Uterus (tissue), 4 donors: ENCODE results near the gene VASH2. TPM values are rescaled to one million over a fixed set of nuclear protein-coding genes. Genes with fewer than 3 reads are reported as not detected.

Source experiments
- DNase-seq, 2 donors: peaks; one replicate each; pipeline ENCODE4 v3.0.0-alpha.2; 2019 to 2020
- H3K27ac ChIP-seq, 2 donors: fragments of 200-600 bp; sonication (generic); 1 replicate in 1 of 2; 2 replicates in 1 of 2; pipeline ENCODE4 v1.5.1; 2016 to 2018
- H3K27me3 ChIP-seq, 2 donors: fragments of 200-600 bp; sonication (generic); one replicate each; pipeline ENCODE4 v1.5.1; 2018 to 2019; ENCODE audit warnings: control low read depth in 1 of 2
- H3K36me3 ChIP-seq, 2 donors: fragments of 200-600 bp; sonication (generic); one replicate each; pipeline ENCODE4 v1.5.1; 2019; ENCODE audit warnings: control low read depth in 1 of 2
- H3K4me1 ChIP-seq, 2 donors: fragments of 200-600 bp; sonication (generic); one replicate each; pipeline ENCODE4 v1.5.1; 2018 to 2019; ENCODE audit warnings: control low read depth in 1 of 2
- H3K4me3 ChIP-seq, 2 donors: fragments of 200-600 bp; sonication (generic); 1 replicate in 1 of 2; 2 replicates in 1 of 2; pipeline ENCODE4 v1.5.1; 2018 to 2019; ENCODE audit warnings: mild to moderate bottlenecking in 1 of 2
- H3K9me3 ChIP-seq, 2 donors: fragments of 200-600 bp; sonication (generic); one replicate each; pipeline ENCODE4 v1.5.1; 2019; ENCODE audit warnings: control low read depth in 1 of 2
- POLR2A ChIP-seq, 2 donors: fragments of 450-650 bp; IDR thresholded peaks; one replicate each; pipeline ENCODE4 v1.6.1; 2016; ENCODE audit warnings: antibody characterized with exemption in 2 of 2, mild to moderate bottlenecking in 1 of 2, moderate library complexity in 1 of 2
- intact Hi-C: fragments of 100-400 bp; cut with DNase I; formaldehyde crosslinking; loops from one replicate; pipeline ENCODE4 v1.15.1; 2023; ENCODE audit warnings: low total_unique reads
- total RNA-seq, 4 donors: library from RNA; depleted of rRNA in 3 of 4; stranded (reverse); fragments of >200 nt in 3 of 4; gene quantifications; one replicate each; pipeline versions ENCODE4 v1.1.0 to v1.2.4, GENCODE V29; 2014 to 2023
- TF ChIP-seq, protein P1 (sequence below), 4 experiments: fragments of 200-600 bp in 2 of 4; fragments of 450-650 bp in 2 of 4; sonication (generic) in 2 of 4; IDR thresholded peaks; one replicate each; pipeline ENCODE4 v1.5.1; 2016 to 2019; ENCODE audit warnings: antibody characterized with exemption in 4 of 4, mild to moderate bottlenecking in 2 of 4, moderate library complexity in 1 of 4
- donor health status: DM: yes; HTN: yes; CAD: no.

The VASH2 gene
- total RNA-seq, 4 donors from 2014 or later: under 0.01 to 17.2 (median 1.1) TPM

DNA sequence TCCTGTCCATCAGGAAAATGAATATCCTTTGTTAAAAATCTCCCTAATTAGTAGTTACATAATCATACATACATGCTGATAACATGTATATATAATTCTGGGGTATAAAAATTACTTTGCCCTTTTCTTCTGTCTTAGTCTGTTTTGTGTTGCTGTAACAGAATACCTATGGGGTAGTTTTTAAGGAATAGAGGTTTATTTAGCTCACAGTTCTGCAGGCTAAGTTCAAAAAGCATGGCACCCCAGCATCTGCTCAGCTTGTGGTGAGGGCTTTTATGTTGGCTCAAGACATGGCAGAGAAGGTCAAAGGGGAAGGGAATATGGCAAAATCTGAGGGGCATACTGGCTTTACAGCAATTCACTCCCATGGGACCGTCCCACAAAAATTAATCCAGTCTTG lies 84.4 kb downstream of the VASH2 start:
- no peak for DNase-seq
- Histone ChIP-seq H3K4me3 (no peak overlapping the region), H3K27ac (no peak overlapping the region), H3K4me1 (no peaks in the 10 kb centered on the region), H3K27me3 (peaks cover 0 to 8% of the 10 kb centered on the region in 2 donors), H3K9me3 (no peaks in the 10 kb centered on the region), H3K36me3 (no peaks in the 10 kb centered on the region)
- intact Hi-C loops: no loop called here
- TF ChIP-seq, protein P1, sequence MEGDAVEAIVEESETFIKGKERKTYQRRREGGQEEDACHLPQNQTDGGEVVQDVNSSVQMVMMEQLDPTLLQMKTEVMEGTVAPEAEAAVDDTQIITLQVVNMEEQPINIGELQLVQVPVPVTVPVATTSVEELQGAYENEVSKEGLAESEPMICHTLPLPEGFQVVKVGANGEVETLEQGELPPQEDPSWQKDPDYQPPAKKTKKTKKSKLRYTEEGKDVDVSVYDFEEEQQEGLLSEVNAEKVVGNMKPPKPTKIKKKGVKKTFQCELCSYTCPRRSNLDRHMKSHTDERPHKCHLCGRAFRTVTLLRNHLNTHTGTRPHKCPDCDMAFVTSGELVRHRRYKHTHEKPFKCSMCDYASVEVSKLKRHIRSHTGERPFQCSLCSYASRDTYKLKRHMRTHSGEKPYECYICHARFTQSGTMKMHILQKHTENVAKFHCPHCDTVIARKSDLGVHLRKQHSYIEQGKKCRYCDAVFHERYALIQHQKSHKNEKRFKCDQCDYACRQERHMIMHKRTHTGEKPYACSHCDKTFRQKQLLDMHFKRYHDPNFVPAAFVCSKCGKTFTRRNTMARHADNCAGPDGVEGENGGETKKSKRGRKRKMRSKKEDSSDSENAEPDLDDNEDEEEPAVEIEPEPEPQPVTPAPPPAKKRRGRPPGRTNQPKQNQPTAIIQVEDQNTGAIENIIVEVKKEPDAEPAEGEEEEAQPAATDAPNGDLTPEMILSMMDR (IDR thresholded peaks at IDR 0.05): no peak
- no peak for TF ChIP-seq POLR2A (IDR thresholded peaks at IDR 0.05)

DNA sequence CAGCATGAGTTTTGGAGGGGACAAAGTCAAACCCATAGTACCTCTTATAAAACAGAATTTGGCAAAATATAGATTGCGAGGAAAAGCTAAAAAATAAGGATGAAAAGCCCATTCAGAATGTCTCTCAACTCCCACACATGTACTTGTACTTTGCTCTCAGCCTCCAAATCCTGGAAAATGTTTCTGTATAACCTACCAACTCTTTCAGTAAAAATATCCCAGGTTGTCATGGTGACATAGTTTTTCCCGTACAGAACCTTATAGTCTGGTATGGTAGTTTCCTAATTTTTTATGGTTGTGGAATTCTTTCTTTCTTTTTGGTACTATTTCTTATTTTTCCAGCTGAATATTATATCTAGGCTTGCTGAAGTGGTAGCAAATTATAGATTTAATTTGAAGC lies 85.2 kb downstream of the VASH2 start:
- Histone ChIP-seq H3K9me3 (no peaks in the 10 kb centered on the region), H3K36me3 (no peaks in the 10 kb centered on the region), H3K4me3 (no peak overlapping the region), H3K4me1 (no peaks in the 10 kb centered on the region), H3K27me3 (peaks cover 0 to 8% of the 10 kb centered on the region in 2 donors), H3K27ac (no peak overlapping the region)
- intact Hi-C loops: no loop called here
- no peak for TF ChIP-seq POLR2A (IDR thresholded peaks at IDR 0.05)
- TF ChIP-seq, protein P1 (IDR thresholded peaks at IDR 0.05): no peak
- DNase-seq: no peak

Other genes with a start within 250 kb of the VASH2 start
- 10 to 100 TPM; 39.1 to 73.8 (median 60.5) TPM for gene NSL1, start 158.8 kb upstream of the VASH2 start, total RNA-seq
- 10 to 100 TPM in 3 of 4 donors, 1 to 10 TPM in 1; 8.2 to 27.4 (median 17.5) TPM for gene TATDN3, start 158.6 kb upstream of the VASH2 start, total RNA-seq
- gene SPATA45, start 102.9 kb upstream of the VASH2 start, total RNA-seq: not detected
- 10 to 100 TPM in 2 of 4 donors, 1 to 10 TPM in 2; 2.0 to 28.9 (median 7.6) TPM for gene FLVCR1, start 92.3 kb upstream of the VASH2 start, total RNA-seq
- gene ANGEL2, start 65.3 kb downstream of the VASH2 start, total RNA-seq: 10 to 100 TPM; 37.1 to 79.9 (median 59.4) TPM
- gene RPS6KC1, start 100.7 kb downstream of the VASH2 start, total RNA-seq: 10 to 100 TPM in 3 of 4 donors, 1 to 10 TPM in 1; 9.2 to 64.2 (median 22.3) TPM